ENCODE measurements around the gene EXOC2.

The EXOC2 gene

DNA sequence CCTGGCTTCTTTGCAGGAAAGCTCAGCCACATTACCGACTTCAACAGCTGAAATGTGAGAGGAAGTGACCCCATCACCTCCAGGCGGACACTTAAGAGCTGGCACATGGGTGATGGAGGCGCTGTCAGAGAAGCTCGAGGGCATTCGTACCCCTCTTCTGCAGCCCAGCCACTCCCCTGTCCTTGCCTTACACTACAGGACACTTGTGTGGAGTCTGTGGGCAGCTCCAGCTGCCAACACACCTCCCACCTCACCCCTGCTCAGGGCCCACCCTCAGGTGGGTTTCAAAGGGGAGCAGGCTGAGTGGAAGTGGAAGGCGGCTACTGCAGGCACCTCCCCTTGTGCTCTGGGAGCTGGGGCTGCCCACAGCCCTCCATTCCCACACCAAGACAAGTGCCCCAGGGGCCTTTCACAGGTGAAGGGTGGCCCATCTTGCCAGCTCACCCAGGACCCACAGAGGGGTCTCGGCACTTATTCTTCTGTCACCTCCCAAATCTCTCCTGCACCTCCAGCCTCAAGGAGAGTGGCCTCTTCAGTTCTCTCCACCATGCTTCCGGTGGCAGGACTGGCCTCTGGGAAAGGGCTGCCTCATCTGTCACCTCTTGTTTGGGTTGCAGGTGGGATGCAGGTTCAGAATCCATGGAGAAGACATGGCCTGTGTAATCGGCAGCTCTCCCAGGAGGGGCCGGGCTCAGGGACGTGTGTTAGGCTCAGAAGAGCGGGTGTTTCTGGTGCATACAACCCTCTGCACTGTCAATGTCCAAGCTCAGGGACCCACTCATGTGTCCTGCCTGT lies 251.6 kb downstream of the EXOC2 start:
- no peaks in the 10 kb centered on the region for H3K36me3 ChIP-seq (ENCODE audit: insufficient read depth, low read depth, low read length)
- no peaks in the 10 kb centered on the region for H3K27me3 ChIP-seq (ENCODE audit: insufficient read depth, low read length)
- no peak overlapping the region for H3K27ac ChIP-seq (ENCODE audit: low read length)
- H3K4me3 ChIP-seq (ENCODE audit: low read length), result no peak overlapping the region
- no peak overlapping the region for H3K9ac ChIP-seq (ENCODE audit: low read depth, low read length)
- H3K9me3 ChIP-seq (ENCODE audit: insufficient read depth, low read depth, low read length), result no peaks in the 10 kb centered on the region
- H3K4me1 ChIP-seq (ENCODE audit: insufficient read depth, low read length), result no peaks in the 10 kb centered on the region

DNA sequence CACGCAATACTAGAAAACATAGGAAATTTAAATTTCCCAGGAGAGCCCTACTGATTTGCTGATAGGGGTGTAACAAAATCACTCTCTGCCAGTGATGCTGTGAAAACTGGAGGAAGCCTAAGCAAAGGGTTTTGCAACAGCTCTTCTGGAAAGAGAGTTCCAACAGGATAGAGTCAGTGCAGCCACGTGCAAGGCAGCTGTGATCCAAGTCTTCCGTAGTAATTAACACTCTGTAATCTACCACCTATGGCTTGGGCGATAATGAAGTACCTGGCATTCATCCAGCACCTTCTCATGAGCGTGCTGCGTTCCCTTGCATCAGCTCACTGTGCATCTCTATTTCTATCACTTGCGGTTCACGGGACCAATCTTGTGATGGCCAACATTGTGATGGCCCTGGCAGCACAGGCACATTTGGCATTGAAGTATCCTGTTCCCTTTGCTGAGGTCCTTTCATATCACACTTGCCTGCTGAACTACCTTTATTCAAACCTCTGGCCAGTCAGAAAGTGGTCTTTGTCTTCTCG lies 253.2 kb downstream of the EXOC2 start:
- H3K36me3 ChIP-seq (ENCODE audit: insufficient read depth, low read depth, low read length), result no peaks in the 10 kb centered on the region
- H3K9me3 ChIP-seq (ENCODE audit: insufficient read depth, low read depth, low read length), result no peaks in the 10 kb centered on the region
- no peaks in the 10 kb centered on the region for H3K4me1 ChIP-seq (ENCODE audit: insufficient read depth, low read length)
- H3K27me3 ChIP-seq (ENCODE audit: insufficient read depth, low read length), result no peaks in the 10 kb centered on the region
- H3K4me3 ChIP-seq (ENCODE audit: low read length), result no peak overlapping the region
- H3K27ac ChIP-seq (ENCODE audit: low read length), result no peak overlapping the region
- H3K9ac ChIP-seq (ENCODE audit: low read depth, low read length), result no peak overlapping the region

DNA sequence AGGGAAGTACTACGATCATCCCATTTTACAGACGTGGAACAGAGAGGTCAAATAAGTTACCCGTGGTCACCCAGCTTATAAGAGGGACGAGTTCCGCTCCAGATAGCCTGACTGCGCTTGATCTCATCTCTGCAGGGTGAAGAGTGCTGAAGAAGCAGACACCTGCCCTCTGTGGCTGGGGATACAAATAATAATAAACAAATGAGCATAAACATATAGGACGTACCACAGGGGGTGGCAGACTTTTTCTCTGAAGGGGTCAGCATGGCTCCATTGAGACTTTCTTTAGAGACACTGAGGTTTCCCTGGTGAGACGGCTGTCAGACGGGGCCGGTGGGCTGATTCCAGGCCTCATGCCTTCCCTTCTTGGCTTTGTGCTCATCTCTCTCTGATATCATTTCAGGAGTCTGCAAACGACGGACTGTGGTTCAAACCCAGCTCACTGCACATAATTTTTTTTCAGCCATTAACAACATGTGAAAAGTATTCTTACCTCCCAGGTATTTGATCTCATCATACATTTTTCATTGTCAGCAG lies 254.2 kb downstream of the EXOC2 start:
- no peaks in the 10 kb centered on the region for H3K9me3 ChIP-seq (ENCODE audit: insufficient read depth, low read depth, low read length)
- no peaks in the 10 kb centered on the region for H3K27me3 ChIP-seq (ENCODE audit: insufficient read depth, low read length)
- no peak overlapping the region for H3K4me3 ChIP-seq (ENCODE audit: low read length)

DNA sequence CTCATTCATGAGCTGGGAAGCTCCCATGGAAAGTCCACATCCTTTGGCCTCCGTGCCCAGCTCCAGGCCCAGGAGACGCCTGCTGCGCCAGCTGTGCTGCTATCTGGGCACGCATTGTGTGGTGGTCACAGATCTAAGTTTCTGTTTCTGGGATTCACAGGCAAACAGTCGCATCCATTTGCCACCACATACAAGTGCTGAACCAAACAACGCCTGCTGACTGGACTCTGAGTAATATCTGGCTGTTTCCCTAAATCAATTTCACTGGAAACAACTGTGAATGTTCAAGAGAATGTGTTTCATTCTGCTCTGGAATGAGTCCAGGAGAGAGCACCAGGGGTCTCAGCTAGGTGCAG lies 255.9 kb downstream of the EXOC2 start:
- Histone ChIP-seq H3K4me1 (ENCODE audit: insufficient read depth, low read length) (no peaks in the 10 kb centered on the region), H3K27me3 (ENCODE audit: insufficient read depth, low read length) (no peaks in the 10 kb centered on the region), H3K4me3 (ENCODE audit: low read length) (no peak overlapping the region), H3K27ac (ENCODE audit: low read length) (no peak overlapping the region), H3K36me3 (ENCODE audit: insufficient read depth, low read depth, low read length) (no peaks in the 10 kb centered on the region), H3K9ac (ENCODE audit: low read depth, low read length) (no peak overlapping the region), H3K9me3 (ENCODE audit: insufficient read depth, low read depth, low read length) (no peaks in the 10 kb centered on the region)

More for the DNA sequence above, 254.2 kb downstream of the EXOC2 start:
- no peaks in the 10 kb centered on the region for H3K36me3 ChIP-seq (ENCODE audit: insufficient read depth, low read depth, low read length)
- H3K27ac ChIP-seq (ENCODE audit: low read length), result no peak overlapping the region
- H3K4me1 ChIP-seq (ENCODE audit: insufficient read depth, low read length), result no peaks in the 10 kb centered on the region
- H3K9ac ChIP-seq (ENCODE audit: low read depth, low read length), result no peak overlapping the region

DNA sequence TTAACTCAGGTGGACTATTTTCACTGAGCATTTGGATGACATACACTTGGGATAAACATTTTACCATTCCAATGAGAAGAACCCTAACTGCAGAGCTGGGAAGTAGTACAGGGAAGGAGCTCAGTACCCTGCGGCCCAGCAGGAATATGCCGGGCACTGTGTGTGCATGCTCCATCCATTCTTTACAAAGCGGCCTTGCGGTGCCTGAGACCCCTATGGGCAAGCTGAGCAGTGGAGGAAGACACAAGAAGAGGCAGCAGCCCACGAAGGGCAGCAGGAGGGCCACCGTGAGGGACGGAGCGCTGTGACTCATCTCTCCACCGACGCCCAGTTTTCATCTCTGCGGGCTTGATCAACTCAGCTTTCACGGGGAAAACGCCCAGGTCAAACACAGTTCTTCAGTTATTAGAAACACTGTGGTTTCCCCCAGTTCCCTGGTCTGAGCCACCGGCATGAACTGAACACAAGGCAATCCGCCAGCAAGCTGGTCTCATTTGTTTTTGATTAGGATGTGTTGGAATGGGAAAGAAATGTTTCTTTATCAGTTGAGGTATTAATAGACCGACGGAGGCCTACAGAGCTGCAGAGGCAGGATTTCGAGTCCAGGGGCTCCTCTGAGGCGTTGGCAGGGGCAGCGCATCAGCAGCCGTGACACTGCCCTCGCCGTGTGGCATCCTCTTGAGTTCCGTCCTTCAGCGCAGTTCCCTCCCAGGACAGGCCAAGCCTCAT lies 256.5 kb downstream of the EXOC2 start:
- Histone ChIP-seq H3K9me3 (ENCODE audit: insufficient read depth, low read depth, low read length) (no peaks in the 10 kb centered on the region), H3K36me3 (ENCODE audit: insufficient read depth, low read depth, low read length) (no peaks in the 10 kb centered on the region), H3K4me1 (ENCODE audit: insufficient read depth, low read length) (no peaks in the 10 kb centered on the region), H3K4me3 (ENCODE audit: low read length) (no peak overlapping the region), H3K27ac (ENCODE audit: low read length) (no peak overlapping the region), H3K27me3 (ENCODE audit: insufficient read depth, low read length) (no peaks in the 10 kb centered on the region), H3K9ac (ENCODE audit: low read depth, low read length) (no peak overlapping the region)

DNA sequence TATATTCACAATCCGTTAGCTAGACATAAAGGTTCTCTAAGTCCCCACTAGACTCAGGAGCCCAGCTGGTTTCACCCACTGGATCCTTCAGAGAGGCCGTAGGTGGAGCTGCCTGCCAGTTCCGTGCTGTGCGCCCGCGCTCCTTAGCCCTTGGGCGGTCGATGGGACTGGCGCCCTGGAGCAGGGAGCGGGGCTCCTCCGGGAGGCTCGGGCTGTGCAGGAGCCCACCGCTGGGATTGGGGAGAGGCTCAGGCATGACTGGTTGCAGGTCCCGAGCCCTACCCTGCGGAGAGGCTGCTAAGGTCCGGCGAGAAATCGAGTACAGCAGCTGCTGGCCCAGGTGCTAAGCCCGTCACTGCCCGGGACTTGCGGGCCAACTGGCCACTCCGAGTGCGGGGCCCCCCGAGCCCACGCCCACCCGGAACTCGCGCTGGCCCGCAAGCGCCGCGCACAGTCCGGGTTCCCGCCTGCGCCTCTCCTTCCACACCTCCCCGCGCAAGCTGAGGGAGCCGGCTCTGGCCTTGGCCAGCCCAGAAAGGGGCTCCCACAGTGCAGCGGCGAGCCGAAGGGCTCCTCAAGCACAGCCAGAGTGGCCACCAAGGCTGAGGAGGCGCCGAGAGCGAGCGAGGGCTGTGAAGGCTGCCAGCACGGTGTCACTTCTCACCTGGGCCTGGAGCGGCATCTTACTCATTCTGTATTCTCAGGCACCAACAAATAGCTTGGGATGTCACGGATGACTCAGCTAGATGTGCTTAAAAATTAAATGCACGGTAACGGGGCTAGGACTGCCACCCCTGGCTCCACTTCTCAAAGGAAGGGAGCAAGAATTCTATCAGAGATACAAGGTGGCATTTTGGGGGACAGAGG lies 257.3 kb downstream of the EXOC2 start:
- Histone ChIP-seq H3K27me3 (ENCODE audit: insufficient read depth, low read length) (no peaks in the 10 kb centered on the region), H3K4me3 (ENCODE audit: low read length) (no peak overlapping the region), H3K4me1 (ENCODE audit: insufficient read depth, low read length) (no peaks in the 10 kb centered on the region), H3K9me3 (ENCODE audit: insufficient read depth, low read depth, low read length) (no peaks in the 10 kb centered on the region), H3K9ac (ENCODE audit: low read depth, low read length) (no peak overlapping the region), H3K27ac (ENCODE audit: low read length) (no peak overlapping the region), H3K36me3 (ENCODE audit: insufficient read depth, low read depth, low read length) (no peaks in the 10 kb centered on the region)

Measured in iPS-20b (cell line).